HTR-8/SVneo (cell line): ENCODE data around the gene PPARD.
A peak's percentile ranks its signal among the peaks of the same experiment; 100 is the strongest.
"Not testable (repeated sequence)": the region's sequence is repeated elsewhere in the genome, so short reads cannot be mapped to it uniquely, and the experiment has no call there.

Source experiments
- DNase-seq: peaks from one replicate; pipeline ENCODE4 v3.0.0; 2011; ENCODE audit warnings: low spot score, mixed read lengths; ENCODE audit not compliant: insufficient read length
- FAIRE-seq: peaks from 2 replicates; lab custom pipeline; 2011; peaks lifted over from hg19 to GRCh38; lab: Jason Lieb, UNC

The PPARD gene

GRCh38 chr6:35372633-35373032 is 30.3 kb downstream of the PPARD start:
- FAIRE-seq (no peak), DNase-seq (no peak)

- no peak for FAIRE-seq
- DNase-seq, result no peak
These were observed 33.9 kb downstream of the PPARD start for GRCh38 chr6:35376281-35376680.

- FAIRE-seq, result no peak
- no peak for DNase-seq
These were observed 34.6 kb downstream of the PPARD start for GRCh38 chr6:35377002-35377401.

GRCh38 chr6:35378261-35378660 is 35.9 kb downstream of the PPARD start:
- no peak for DNase-seq
- no peak for FAIRE-seq

- no peak for FAIRE-seq
- DNase-seq, result no peak
These were observed 38.8 kb downstream of the PPARD start for GRCh38 chr6:35381132-35381531.

GRCh38 chr6:35382015-35382414 is 39.7 kb downstream of the PPARD start:
- no peak for FAIRE-seq
- no peak for DNase-seq

GRCh38 chr6:35385457-35386202 is 43.3 kb downstream of the PPARD start:
- no peak for FAIRE-seq
- DNase-seq, result no peak

- FAIRE-seq (no peak), DNase-seq (no peak)
These were observed 44.6 kb downstream of the PPARD start for GRCh38 chr6:35386989-35387388.

- FAIRE-seq (no peak), DNase-seq (no peak)
These were observed 45.7 kb downstream of the PPARD start for GRCh38 chr6:35388030-35388429.

- FAIRE-seq, result no peak
- no peak for DNase-seq
These were observed 46.5 kb downstream of the PPARD start for GRCh38 chr6:35388772-35389352.

- not testable (repeated sequence) for DNase-seq, FAIRE-seq
These were observed 47.0 kb downstream of the PPARD start for GRCh38 chr6:35389386-35389785.

GRCh38 chr6:35391240-35391968 is 49.0 kb downstream of the PPARD start:
- DNase-seq, result peak; percentile 86
- peak; percentile 76 for FAIRE-seq

GRCh38 chr6:35392111-35392702 is 49.8 kb downstream of the PPARD start:
- no peak for FAIRE-seq
- DNase-seq, result no peak

GRCh38 chr6:35392773-35393672 is 50.7 kb downstream of the PPARD start:
- FAIRE-seq, result no peak
- no peak for DNase-seq

GRCh38 chr6:35396991-35397390 is 54.6 kb downstream of the PPARD start:
- DNase-seq (no peak), FAIRE-seq (no peak)

- FAIRE-seq, result no peak
- no peak for DNase-seq
These were observed 55.6 kb downstream of the PPARD start for GRCh38 chr6:35397806-35398418.

- DNase-seq, result no peak
- no peak for FAIRE-seq
These were observed 56.2 kb downstream of the PPARD start for GRCh38 chr6:35398526-35398925.

GRCh38 chr6:35400111-35400510 is 57.8 kb downstream of the PPARD start:
- no peak for FAIRE-seq
- no peak for DNase-seq

GRCh38 chr6:35400901-35401311 is 58.5 kb downstream of the PPARD start:
- FAIRE-seq, result no peak
- no peak for DNase-seq
